ENCODE results near the gene LYPD1.

The LYPD1 gene

GRCh38 chr2:132654968-132655367, 15.0 kb downstream of the LYPD1 start (continued):
- TF ChIP-seq ZNF202 (tag by site-specific recombination; IDR thresholded peaks at IDR 0.05; ENCODE audit: borderline replicate concordance) (no peak), ZNF121 (tag by site-specific recombination; IDR thresholded peaks at IDR 0.05) (no peak), ZNF157 (tag by site-specific recombination; IDR thresholded peaks at IDR 0.05) (no peak), KLF8 (tag by site-specific recombination; IDR thresholded peaks at IDR 0.05) (no peak), ZNF530 (tag by site-specific recombination; IDR thresholded peaks at IDR 0.05; ENCODE audit: low read depth) (no peak)

GRCh38 chr2:132654335-132654734, 15.7 kb downstream of the LYPD1 start:
- H3K4me3 ChIP-seq (ENCODE audit: low read depth, low read length), result no peak overlapping the region
- TF ChIP-seq ZNF76 (tag by site-specific recombination; IDR thresholded peaks at IDR 0.05; ENCODE audit: borderline replicate concordance, low read depth), result no peak
- TF ChIP-seq RBAK (tag by site-specific recombination; IDR thresholded peaks at IDR 0.05), result no peak
- TF ChIP-seq SCRT1 (tag by site-specific recombination; IDR thresholded peaks at IDR 0.05; ENCODE audit: borderline replicate concordance), result no peak
- TF ChIP-seq INSM2 (tag by site-specific recombination; IDR thresholded peaks at IDR 0.05), result no peak
- no peak for TF ChIP-seq ZSCAN16 (tag by site-specific recombination; IDR thresholded peaks at IDR 0.05)
- no peak for TF ChIP-seq ZNF449 (tag by site-specific recombination; IDR thresholded peaks at IDR 0.05)
- no peak for TF ChIP-seq PATZ1 (tag by site-specific recombination; IDR thresholded peaks at IDR 0.05)
- TF ChIP-seq ZNF645 (tag by site-specific recombination; IDR thresholded peaks at IDR 0.05), result no peak
- TF ChIP-seq ZNF133 (tag by site-specific recombination; IDR thresholded peaks at IDR 0.05), result no peak
- no peak for TF ChIP-seq ZBTB21 (tag by site-specific recombination; IDR thresholded peaks at IDR 0.05)
- TF ChIP-seq ZNF571 (tag by site-specific recombination; IDR thresholded peaks at IDR 0.05), result no peak
- TF ChIP-seq ZIC2 (tag by site-specific recombination; IDR thresholded peaks at IDR 0.05), result no peak
- TF ChIP-seq PRDM10 (tag by site-specific recombination; IDR thresholded peaks at IDR 0.05), result no peak
- TF ChIP-seq ZNF48 (tag by site-specific recombination; IDR thresholded peaks at IDR 0.05), result no peak
- TF ChIP-seq ZNF561 (tag by site-specific recombination; IDR thresholded peaks at IDR 0.05; ENCODE audit: borderline replicate concordance), result no peak
- no peak for TF ChIP-seq ZBTB6 (tag by site-specific recombination; IDR thresholded peaks at IDR 0.05)
- TF ChIP-seq HOXC10 (CRISPR knock-in tag; IDR thresholded peaks at IDR 0.05), result no peak
- CTCF ChIA-PET, result no interaction called here
- H3K36me3 ChIP-seq (ENCODE audit: control insufficient read depth in 2 of 2, insufficient read depth in 1 of 2, low read length in 2 of 2), result peaks cover 0 to 20% of the 10 kb centered on the region in 2 experiments; a peak in 1 of 3 replicates
- H3K27ac ChIP-seq (ENCODE audit: extremely low read depth, low read depth, low read length), result no peak overlapping the region
- POLR2A ChIA-PET, result no interaction called here
- H3K9me3 ChIP-seq (ENCODE audit: control insufficient read depth, insufficient read depth, low read depth, low read length), result no peaks in the 10 kb centered on the region
- no peaks in the 10 kb centered on the region for H3K4me1 ChIP-seq (ENCODE audit: control insufficient read depth, insufficient read depth, low read length)
